Measurements from ENCODE around the gene ARID1B.

DNA sequence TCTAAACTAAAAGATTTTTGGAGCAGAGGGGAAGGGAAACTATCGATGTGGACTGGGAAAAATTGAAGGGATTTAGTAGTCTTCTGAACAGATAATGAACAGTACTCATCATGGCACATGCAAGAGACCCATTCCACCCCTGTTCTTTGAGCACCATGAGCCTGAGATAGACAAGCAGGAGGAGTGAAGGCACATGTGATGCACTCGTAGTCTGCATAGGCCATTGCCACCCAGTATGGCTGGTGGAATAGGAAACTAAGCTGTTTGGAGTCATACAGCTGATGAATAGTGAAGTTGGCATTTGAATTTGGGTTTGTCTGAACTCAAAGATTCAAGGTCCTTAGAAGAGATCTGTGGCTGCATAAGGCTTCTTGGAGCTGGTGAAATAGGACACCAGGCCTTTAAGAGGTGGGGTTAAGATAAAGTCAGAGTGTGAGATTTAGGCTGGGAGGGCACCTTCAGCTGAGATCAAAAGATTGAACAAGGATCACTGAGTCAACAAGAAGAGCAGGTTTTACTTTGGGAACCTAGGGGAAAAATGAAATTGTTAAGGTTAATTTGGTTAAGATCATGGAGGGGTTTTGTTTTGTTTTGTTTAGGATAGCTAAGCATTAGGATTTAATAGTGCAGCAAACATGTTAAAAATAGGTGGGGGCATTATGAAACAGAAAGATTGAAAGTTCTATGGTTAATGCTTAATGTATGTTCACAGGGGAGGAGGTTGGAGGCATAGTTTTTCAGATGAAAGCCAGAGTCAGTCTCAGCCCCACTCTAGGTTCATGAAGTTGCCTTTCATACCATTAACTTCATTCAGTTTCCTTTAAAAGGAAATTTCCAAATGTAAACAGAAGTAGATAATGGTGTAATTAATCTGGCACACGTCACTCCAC is 148.8 kb downstream of the ARID1B start:
- TF ChIP-seq EGR1 (IDR thresholded peaks at IDR 0.05; ENCODE audit: borderline replicate concordance in 1 of 2, low read depth in 2 of 2, low read length in 2 of 2): no peak
- TF ChIP-seq FOXM1 (IDR thresholded peaks at IDR 0.05; ENCODE audit: low read depth, low read length): no peak

Measured in GM12878 (cell line).